ENCODE measurements around the gene MARVELD1.

- TF ChIP-seq MAX (IDR thresholded peaks at IDR 0.05; ENCODE audit: low read depth, low read length) (no peak), CTCF (IDR thresholded peaks at IDR 0.05; ENCODE audit: low read depth, low read length) (no peak), POLR2A (IDR thresholded peaks at IDR 0.05; ENCODE audit: extremely low read depth, insufficient read length) (no peak)
Observed at GRCh38 chr10:97718659-97719142, 5.2 kb downstream of the MARVELD1 start.

All from NB4 (cell line).